ENCODE measurements around the gene MAMDC4. TPM values are rescaled to one million over a fixed set of nuclear protein-coding genes. Genes with fewer than 3 reads are reported as not detected.

Gene MAMDC4
- total RNA-seq, 1 donor from 2014 or later = 8.5 TPM

- Histone ChIP-seq H3K9ac (ENCODE audit: low read length) (peak within 1 kb of the TSS; percentile 85), H3K4me1 (ENCODE audit: insufficient read depth, low read length) (peaks cover 9% of the 10 kb centered on the region), H2AFZ (ENCODE audit: low read depth, low read length) (peak within 1 kb of the TSS; percentile 78), H3K36me3 (ENCODE audit: insufficient read depth, low read length) (no peaks in the 10 kb centered on the region), H3K27me3 (ENCODE audit: insufficient read depth, low read length) (peaks cover 7% of the 10 kb centered on the region), H3K79me2 (ENCODE audit: insufficient read depth, low read length) (peaks cover 11% of the 10 kb centered on the region), H3K4me2 (ENCODE audit: low read length) (peak within 1 kb of the TSS; percentile 100), H3K4me3 (ENCODE audit: insufficient read depth, low read depth, low read length) (peak within 1 kb of the TSS; percentile 91), H3K27ac (ENCODE audit: low read depth, low read length) (peak within 1 kb of the TSS; percentile 89), H3K9me3 (ENCODE audit: insufficient read depth, low read depth, low read length) (peaks cover 6% of the 10 kb centered on the region), H4K20me1 (ENCODE audit: insufficient read depth, low read length) (peaks cover 15% of the 10 kb centered on the region)
- TF ChIP-seq CTCF (IDR thresholded peaks at IDR 0.05; ENCODE audit: insufficient read depth, low read depth, low read length) (no peak), EZH2 (IDR thresholded peaks at IDR 0.05; ENCODE audit: insufficient read depth, low read length) (no peak)
- DNase-seq (ENCODE audit: low read depth) (peak; percentile 96), FAIRE-seq (peak; percentile 62)
- Mint-ChIP-seq H3K9me3 (ENCODE audit: unreplicated experiment) (peaks cover 3% of the 10 kb centered on the region), H3K27ac (ENCODE audit: unreplicated experiment) (peak within 1 kb of the TSS; percentile 94), H3K27me3 (ENCODE audit: low read depth, unreplicated experiment) (no peaks in the 10 kb centered on the region), H3K4me3 (ENCODE audit: unreplicated experiment) (peak within 1 kb of the TSS; percentile 88), H3K4me1 (ENCODE audit: low read depth, unreplicated experiment) (no peaks in the 10 kb centered on the region), H3K36me3 (ENCODE audit: low read depth, unreplicated experiment) (no peaks in the 10 kb centered on the region)
Observed at GRCh38 chr9:136849038-136849959, 2.8 kb upstream of the MAMDC4 start, which contains the start of gene PHPT1. Gene PHPT1, plus strand, starts transcription at chr9:136849409. Its CDS starts 22 bp downstream, at chr9:136849431.

GRCh38 chr9:136849960-136850865, 1.9 kb upstream of the MAMDC4 start:
- DNase-seq (ENCODE audit: low read depth) (no peak), FAIRE-seq (no peak)
- peaks cover 15% of the 10 kb centered on the region for H4K20me1 ChIP-seq (ENCODE audit: insufficient read depth, low read length)
- peak overlapping the region; percentile 47 for H2AFZ ChIP-seq (ENCODE audit: low read depth, low read length)
- peaks cover 9% of the 10 kb centered on the region for H3K4me1 ChIP-seq (ENCODE audit: insufficient read depth, low read length)
- peaks cover 2% of the 10 kb centered on the region for H3K4me1 Mint-ChIP-seq (ENCODE audit: low read depth, unreplicated experiment)
- peak overlapping the region; percentile 91 for H3K4me3 ChIP-seq (ENCODE audit: insufficient read depth, low read depth, low read length)
- H3K36me3 ChIP-seq (ENCODE audit: insufficient read depth, low read length) = no peaks in the 10 kb centered on the region
- peak overlapping the region; percentile 100 for H3K4me2 ChIP-seq (ENCODE audit: low read length)
- peaks cover 7% of the 10 kb centered on the region for H3K27me3 ChIP-seq (ENCODE audit: insufficient read depth, low read length)
- peak overlapping the region; percentile 85 for H3K9ac ChIP-seq (ENCODE audit: low read length)
- H3K4me3 Mint-ChIP-seq (ENCODE audit: unreplicated experiment) = peak overlapping the region; percentile 88
- no peak for TF ChIP-seq CTCF (IDR thresholded peaks at IDR 0.05; ENCODE audit: insufficient read depth, low read depth, low read length)
- TF ChIP-seq EZH2 (IDR thresholded peaks at IDR 0.05; ENCODE audit: insufficient read depth, low read length) = no peak
- H3K9me3 Mint-ChIP-seq (ENCODE audit: unreplicated experiment) = peaks cover 3% of the 10 kb centered on the region
- peaks cover 5% of the 10 kb centered on the region for H3K9me3 ChIP-seq (ENCODE audit: insufficient read depth, low read depth, low read length)
- peak overlapping the region; percentile 87 for H3K27ac Mint-ChIP-seq (ENCODE audit: unreplicated experiment)
- H3K27me3 Mint-ChIP-seq (ENCODE audit: low read depth, unreplicated experiment) = no peaks in the 10 kb centered on the region
- H3K27ac ChIP-seq (ENCODE audit: low read depth, low read length) = peak overlapping the region; percentile 26
- peaks cover 11% of the 10 kb centered on the region for H3K79me2 ChIP-seq (ENCODE audit: insufficient read depth, low read length)
- H3K36me3 Mint-ChIP-seq (ENCODE audit: low read depth, unreplicated experiment) = no peaks in the 10 kb centered on the region
